T-helper 17 cell (primary cell): Measurements from ENCODE around the gene GAGE12D. TPM values are rescaled to one million over a fixed set of nuclear protein-coding genes. Genes with fewer than 3 reads are reported as not detected.

Experiments
- total RNA-seq, 4 donors: library from RNA in 2 of 4; stranded (reverse) in 2 of 4; gene quantifications; one replicate each; pipeline ENCODE4 v1.2.3 and lab custom pipeline; 2022 to 2026

The GAGE12D gene
- total RNA-seq, 2 donors from 2014 or later: not detected

Other genes starting within 250 kb of the GAGE12D start
- gene GAGE10, start 238.1 kb upstream of the GAGE12D start, total RNA-seq: not detected
- not detected for gene GAGE12J, start 219.7 kb upstream of the GAGE12D start, total RNA-seq
- gene GAGE13, start 210.2 kb upstream of the GAGE12D start, total RNA-seq: not detected
- gene GAGE12C, start 9.6 kb upstream of the GAGE12D start, total RNA-seq: not detected
- not detected for gene GAGE12E, start 9.6 kb downstream of the GAGE12D start, total RNA-seq
- gene GAGE12F, start 19.1 kb downstream of the GAGE12D start, total RNA-seq: not detected
- gene GAGE12G, start 28.7 kb downstream of the GAGE12D start, total RNA-seq: not detected
- not detected for gene GAGE12H, start 38.2 kb downstream of the GAGE12D start, total RNA-seq
- not detected for gene GAGE2A, start 47.8 kb downstream of the GAGE12D start, total RNA-seq
- gene GAGE1, start 57.3 kb downstream of the GAGE12D start, total RNA-seq: not detected
- not detected for gene PAGE1, start 154.3 kb downstream of the GAGE12D start, total RNA-seq